Ishikawa (cell line): ENCODE results near the gene RAB40C.

Source experiments
- CEBPB ChIP-seq: IDR thresholded peaks from 2 replicates; pipeline ENCODE4 v1.6.1; 2012
- CREB1 ChIP-seq: IDR thresholded peaks from 2 replicates; pipeline ENCODE4 v1.6.1; 2012; ENCODE audit warnings: low read depth
- EGR1 ChIP-seq: IDR thresholded peaks from 2 replicates; pipeline ENCODE4 v1.6.1; 2012
- EP300 ChIP-seq: IDR thresholded peaks from 2 replicates; pipeline ENCODE4 v1.6.1; 2012; ENCODE audit warnings: borderline replicate concordance
- FOXM1 ChIP-seq: IDR thresholded peaks from 2 replicates; pipeline ENCODE4 v1.6.1; 2012; ENCODE audit warnings: low read depth, borderline replicate concordance
- NFIC ChIP-seq: IDR thresholded peaks from 2 replicates; pipeline ENCODE4 v1.6.1; 2012
- RAD21 ChIP-seq: IDR thresholded peaks from 2 replicates; pipeline ENCODE4 v1.6.1; 2012; ENCODE audit warnings: low read depth
- TAF1 ChIP-seq: IDR thresholded peaks from 2 replicates; pipeline ENCODE4 v1.6.1; 2012; ENCODE audit warnings: low read depth, mild to moderate bottlenecking
- TCF12 ChIP-seq: IDR thresholded peaks from 2 replicates; pipeline ENCODE4 v1.6.1; 2012; ENCODE audit warnings: low read depth
- USF1 ChIP-seq: IDR thresholded peaks from 2 replicates; pipeline ENCODE4 v1.6.1; 2012
- YY1 ChIP-seq: IDR thresholded peaks from 2 replicates; pipeline ENCODE4 v1.6.1; 2012; ENCODE audit warnings: low read depth
- ZBTB7A ChIP-seq: IDR thresholded peaks from 2 replicates; pipeline ENCODE4 v1.6.1; 2012; ENCODE audit warnings: low read depth
- TF ChIP-seq, protein P1 (sequence below): IDR thresholded peaks from 2 replicates; pipeline ENCODE4 v1.6.1; 2012; ENCODE audit warnings: low read depth, mild to moderate bottlenecking
- TF ChIP-seq, protein P2 (sequence below): IDR thresholded peaks from 2 replicates; pipeline ENCODE4 v1.6.1; 2012

DNA sequence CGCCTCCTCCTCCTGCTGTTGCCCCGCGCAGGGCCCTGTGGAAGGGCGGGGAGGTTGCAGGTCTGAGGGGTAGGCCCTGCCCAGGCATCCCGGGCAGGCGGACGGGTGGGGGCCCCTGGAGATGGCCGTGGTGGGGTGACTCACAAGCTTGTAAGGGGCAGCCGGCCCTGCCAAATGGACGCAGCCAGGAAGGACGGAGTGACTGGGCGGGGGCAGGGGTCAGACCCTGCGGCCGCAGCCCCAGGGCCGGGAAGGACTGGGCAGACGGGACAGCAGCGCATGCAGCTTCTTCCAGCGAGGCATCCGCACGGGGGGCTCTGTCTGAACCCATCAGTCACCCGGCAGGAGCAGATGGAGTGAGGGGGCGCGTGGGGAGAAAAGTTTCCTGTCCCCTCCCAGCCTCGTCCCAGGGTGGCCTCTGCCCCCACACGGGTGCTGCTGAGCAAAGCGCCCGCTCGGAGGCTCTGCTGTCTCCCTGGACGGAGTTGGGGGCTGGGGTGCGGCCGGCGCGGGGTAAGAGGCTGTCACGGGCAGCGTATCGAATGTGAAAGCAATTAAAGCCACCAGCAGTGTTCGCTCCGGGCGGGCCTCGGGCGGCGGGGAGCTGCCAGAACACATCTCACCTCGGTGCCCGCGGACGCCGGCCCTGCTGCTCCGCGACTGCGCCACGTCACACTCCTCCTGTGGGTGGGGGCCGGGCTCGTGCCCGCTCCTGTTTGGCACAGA is 35.1 kb upstream of the RAB40C start:
- TF ChIP-seq CEBPB, result no peak
- TF ChIP-seq TAF1, result no peak
- TF ChIP-seq CREB1, result no peak
- no peak for TF ChIP-seq EP300
- TF ChIP-seq, protein P1, sequence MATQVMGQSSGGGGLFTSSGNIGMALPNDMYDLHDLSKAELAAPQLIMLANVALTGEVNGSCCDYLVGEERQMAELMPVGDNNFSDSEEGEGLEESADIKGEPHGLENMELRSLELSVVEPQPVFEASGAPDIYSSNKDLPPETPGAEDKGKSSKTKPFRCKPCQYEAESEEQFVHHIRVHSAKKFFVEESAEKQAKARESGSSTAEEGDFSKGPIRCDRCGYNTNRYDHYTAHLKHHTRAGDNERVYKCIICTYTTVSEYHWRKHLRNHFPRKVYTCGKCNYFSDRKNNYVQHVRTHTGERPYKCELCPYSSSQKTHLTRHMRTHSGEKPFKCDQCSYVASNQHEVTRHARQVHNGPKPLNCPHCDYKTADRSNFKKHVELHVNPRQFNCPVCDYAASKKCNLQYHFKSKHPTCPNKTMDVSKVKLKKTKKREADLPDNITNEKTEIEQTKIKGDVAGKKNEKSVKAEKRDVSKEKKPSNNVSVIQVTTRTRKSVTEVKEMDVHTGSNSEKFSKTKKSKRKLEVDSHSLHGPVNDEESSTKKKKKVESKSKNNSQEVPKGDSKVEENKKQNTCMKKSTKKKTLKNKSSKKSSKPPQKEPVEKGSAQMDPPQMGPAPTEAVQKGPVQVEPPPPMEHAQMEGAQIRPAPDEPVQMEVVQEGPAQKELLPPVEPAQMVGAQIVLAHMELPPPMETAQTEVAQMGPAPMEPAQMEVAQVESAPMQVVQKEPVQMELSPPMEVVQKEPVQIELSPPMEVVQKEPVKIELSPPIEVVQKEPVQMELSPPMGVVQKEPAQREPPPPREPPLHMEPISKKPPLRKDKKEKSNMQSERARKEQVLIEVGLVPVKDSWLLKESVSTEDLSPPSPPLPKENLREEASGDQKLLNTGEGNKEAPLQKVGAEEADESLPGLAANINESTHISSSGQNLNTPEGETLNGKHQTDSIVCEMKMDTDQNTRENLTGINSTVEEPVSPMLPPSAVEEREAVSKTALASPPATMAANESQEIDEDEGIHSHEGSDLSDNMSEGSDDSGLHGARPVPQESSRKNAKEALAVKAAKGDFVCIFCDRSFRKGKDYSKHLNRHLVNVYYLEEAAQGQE, result no peak
- no peak for TF ChIP-seq FOXM1
- TF ChIP-seq YY1, result no peak
- no peak for TF ChIP-seq TCF12
- TF ChIP-seq, protein P2, sequence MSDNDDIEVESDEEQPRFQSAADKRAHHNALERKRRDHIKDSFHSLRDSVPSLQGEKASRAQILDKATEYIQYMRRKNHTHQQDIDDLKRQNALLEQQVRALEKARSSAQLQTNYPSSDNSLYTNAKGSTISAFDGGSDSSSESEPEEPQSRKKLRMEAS, result no peak
- no peak for TF ChIP-seq ZBTB7A
- TF ChIP-seq EGR1, result no peak
- TF ChIP-seq USF1, result no peak
- TF ChIP-seq NFIC, result no peak
- TF ChIP-seq RAD21, result no peak
